Endothelial cell of umbilical vein (primary cell): ENCODE results near the gene TAGLN. TPM values are rescaled to one million over a fixed set of nuclear protein-coding genes. Genes with fewer than 3 reads are reported as not detected.
A peak's percentile ranks its signal among the peaks of the same experiment; 100 is the strongest.

ENCODE experiments used
- BruUV-seq: library from RNA; stranded (reverse); fragments of 400-500 nt; replicated peaks from 2 replicates; lab custom pipeline; 2021; lab: Mats Ljungman, UMichigan
- CTCF ChIA-PET: fragments of 300-600, 350-600 bp; sonication (Branson Sonifier 250); formaldehyde crosslinking; loops from one replicate; lab custom pipeline; 2021; ENCODE audit warnings: antibody characterized with exemption, inconsistent platforms; lab: Charles Lee
- POLR2A ChIA-PET: fragments of 300-600, 350-600 bp; sonication (Branson Sonifier 250); formaldehyde crosslinking; loops from one replicate; lab custom pipeline; 2021; ENCODE audit warnings: antibody characterized with exemption, inconsistent platforms; lab: Charles Lee
- DNase-seq: peaks from one replicate; pipeline ENCODE4 v3.0.0-alpha.2; 2011; ENCODE audit warnings: low read depth, low spot score
- FAIRE-seq: peaks from 2 replicates; lab custom pipeline; 2011; peaks lifted over from hg19 to GRCh38; lab: Jason Lieb, UNC
- H2AFZ ChIP-seq: 2 replicates; pipeline ENCODE4 v1.6.0; 2012; ENCODE audit warnings: low read depth, low read length, control low read depth, inconsistent platforms
- H3K27ac ChIP-seq: 2 replicates; pipeline ENCODE4 v1.5.1; 2011; ENCODE audit warnings: low read depth, mild to moderate bottlenecking, control low read depth, low read length, moderate library complexity; ENCODE audit not compliant: insufficient read depth
- H3K27me3 ChIP-seq, 2 experiments: 2 replicates each; pipeline versions ENCODE4 v1.6.0 to v1.6.1; 2011; ENCODE audit warnings: low read length in 2 of 2, mixed read lengths in 1 of 2; ENCODE audit not compliant: control insufficient read depth in 2 of 2, insufficient read depth in 2 of 2
- H3K36me3 ChIP-seq, 2 experiments: 2 replicates in 1 of 2; 3 replicates in 1 of 2; pipeline ENCODE4 v1.5.1; 2011; ENCODE audit warnings: low read length in 2 of 2, mild to moderate bottlenecking in 1 of 2, moderate library complexity in 1 of 2; ENCODE audit not compliant: control insufficient read depth in 2 of 2, insufficient read depth in 2 of 2; ENCODE audit errors: extremely low read depth in 1 of 2
- H3K4me1 ChIP-seq: 3 replicates; pipeline ENCODE4 v1.5.1; 2011; ENCODE audit warnings: mild to moderate bottlenecking, low read length; ENCODE audit not compliant: control insufficient read depth, insufficient read depth; ENCODE audit errors: extremely low read depth
- H3K4me2 ChIP-seq: 2 replicates; pipeline ENCODE4 v1.6.1; 2011; ENCODE audit warnings: low read length, control low read depth, mixed read lengths; ENCODE audit not compliant: insufficient read depth
- H3K4me3 ChIP-seq, 3 experiments: fragments of 200-600 bp in 1 of 3; sonication (generic), shearing (Covaris generic) in 1 of 3; replicated peaks in 1 of 3; 2 replicates each; pipeline ENCODE4 v1.5.1; 2011 to 2016; ENCODE audit warnings: control low read depth in 3 of 3, low read length in 3 of 3, mild to moderate bottlenecking in 2 of 3, inconsistent platforms in 1 of 3, low read depth in 1 of 3, moderate library complexity in 1 of 3; ENCODE audit not compliant: insufficient read depth in 1 of 3
- H3K79me2 ChIP-seq: 2 replicates; pipeline ENCODE4 v1.6.0; 2012; ENCODE audit warnings: low read length, inconsistent platforms; ENCODE audit not compliant: control insufficient read depth, insufficient read depth
- H3K9ac ChIP-seq: replicated peaks from 2 replicates; pipeline ENCODE3; 2011; ENCODE audit warnings: low read length, control low read depth; ENCODE audit not compliant: insufficient read depth; ENCODE audit errors: extremely low read depth
- H3K9me1 ChIP-seq: replicated peaks from 3 replicates; pipeline ENCODE4 v1.6.0; 2011; ENCODE audit warnings: mild to moderate bottlenecking, low read length; ENCODE audit not compliant: control insufficient read depth, insufficient read depth; ENCODE audit errors: extremely low read depth
- H3K9me3 ChIP-seq: replicated peaks from 2 replicates; pipeline ENCODE4 v1.5.1; 2012; ENCODE audit warnings: low read length, inconsistent platforms; ENCODE audit not compliant: control insufficient read depth, insufficient read depth
- H4K20me1 ChIP-seq: replicated peaks from 2 replicates; pipeline ENCODE3; 2011; ENCODE audit warnings: mild to moderate bottlenecking, low read length; ENCODE audit not compliant: control insufficient read depth, insufficient read depth; ENCODE audit errors: extremely low read depth
- CTCF ChIP-seq, 2 donors: IDR thresholded peaks; 1 replicate in 1 of 2; 2 replicates in 1 of 2; pipeline ENCODE4 v1.5.1; 2011; ENCODE audit warnings: low read length in 2 of 2, mild to moderate bottlenecking in 2 of 2, moderate library complexity in 2 of 2, control low read depth in 1 of 2, inconsistent platforms in 1 of 2, low read depth in 1 of 2; ENCODE audit not compliant: insufficient read depth in 1 of 2; ENCODE audit errors: extremely low read depth in 1 of 2
- FOS ChIP-seq: IDR thresholded peaks from 2 replicates; pipeline ENCODE4 v1.6.1; 2011; ENCODE audit warnings: mild to moderate bottlenecking, low read length, moderate library complexity, borderline replicate concordance; ENCODE audit not compliant: insufficient read depth
- MYC ChIP-seq: IDR thresholded peaks from one replicate; pipeline ENCODE4 v1.6.1; 2011; ENCODE audit warnings: mild to moderate bottlenecking, low read depth, low read length
- POLR2A ChIP-seq: IDR thresholded peaks from 2 replicates; pipeline ENCODE4 v1.6.1; 2012; ENCODE audit warnings: low read depth, mild to moderate bottlenecking, control low read depth, low read length
- POLR2AphosphoS5 ChIP-seq: IDR thresholded peaks from 2 replicates; pipeline ENCODE4 v1.6.1; 2012; ENCODE audit warnings: low read depth, mild to moderate bottlenecking, control low read depth, low read length, moderate library complexity; ENCODE audit not compliant: insufficient read depth
- dilution Hi-C: fragments of 300-500 bp; cut with MboI; formaldehyde crosslinking; loops from one replicate; pipeline ENCODE4 v1.15.0; 2019; ENCODE audit warnings: low sequenced_read_pairs; ENCODE audit not compliant: extremely low pct_ligation_motif_present
- intact Hi-C: fragments of 100-400 bp; cut with micrococcal nuclease; formaldehyde crosslinking; loops from one replicate; pipeline ENCODE4 v1.10.0; 2022
- polyA plus RNA-seq, 4 experiments: library from polyadenylated mRNA; depleted of rRNA in 3 of 4; stranded (reverse) in 3 of 4; unstranded in 1 of 4; fragments of >200 nt; gene quantifications; 2 replicates each; pipeline versions ENCODE4 v1.2.1 to v1.2.3, GENCODE V29; 2011 to 2012; ENCODE audit warnings: missing spikeins in 1 of 4
- total RNA-seq: library from RNA; stranded (reverse); gene quantifications from 2 replicates; pipeline ENCODE4 v1.2.3, GENCODE V29; 2021

Gene TAGLN
- total and polyA plus RNA-seq, 2 donors (not counting 3 experiments of a cell fraction or from before 2014, with no cell fraction given), result 20.8 to 113 TPM

GRCh38 chr11:117232092-117232878 lies 33.1 kb downstream of the TAGLN start, which contains the start of gene RNF214:
Gene RNF214, plus strand, starts transcription at chr11:117232671. Its CDS starts 1,602 bp downstream, at chr11:117234273.
- ChIA-PET POLR2A (interaction anchor here (1.1 kb wide), 1 partner anchor 53 kb away, joined by 4 read pairs; no protein-coding TSS in a partner anchor), CTCF (interaction anchor here (0.7 to 3.6 kb wide), 11 partner anchors 11 to 714 kb away, joined by 3 to 24 read pairs (median 5); partner anchors contain the start of genes APOA5, BACE1, PAFAH1B2 and SIDT2)
- intact Hi-C loops (loop anchor here (1.0 to 10.0 kb wide), 3 partner anchors 84 to 583 kb away; partner anchors contain the start of gene BACE1), dilution Hi-C loops (no loop called here)
- BruUV-seq, result no TSS peak
- H3K27ac ChIP-seq, result peak within 1 kb of the TSS; percentile 89
- DNase-seq (peak; percentile 79), FAIRE-seq (peak; percentile 68)
- H3K27me3 ChIP-seq, result no peaks in the 10 kb centered on the region
- no peaks in the 10 kb centered on the region for H3K9me1 ChIP-seq
- no peaks in the 10 kb centered on the region for H3K9me3 ChIP-seq
- H3K79me2 ChIP-seq, result peaks cover 19% of the 10 kb centered on the region
- peak within 1 kb of the TSS; percentile 82 to 97 (median 90) for H3K4me3 ChIP-seq
- H3K36me3 ChIP-seq, result peaks cover 0 to 16% of the 10 kb centered on the region in 2 experiments
- H3K9ac ChIP-seq, result peak within 1 kb of the TSS; percentile 93
- H3K4me2 ChIP-seq, result peak within 1 kb of the TSS; percentile 84
- H4K20me1 ChIP-seq, result no peaks in the 10 kb centered on the region
- H2AFZ ChIP-seq, result peak within 1 kb of the TSS; percentile 100
- TF ChIP-seq POLR2A (peak; percentile 49), CTCF (IDR thresholded peaks at IDR 0.05; ENCODE audit: extremely low read depth in 1 of 2, insufficient read depth in 1 of 2, low read depth in 1 of 2, low read length in 2 of 2) (peak; percentile 81 to 99), FOS (no peak), MYC (no peak), POLR2AphosphoS5 (peak; percentile 46)
- H3K4me1 ChIP-seq, result peaks cover 20% of the 10 kb centered on the region
